Glutamatergic neuron (in vitro differentiated cells): ENCODE data around the gene SYT17. TPM values are rescaled to one million over a fixed set of nuclear protein-coding genes. Genes with fewer than 3 reads are reported as not detected.
A peak's percentile ranks its signal among the peaks of the same experiment; 100 is the strongest.

Source experiments
- DNase-seq: peaks from one replicate; pipeline ENCODE4 v3.0.0; 2022
- H3K27ac Mint-ChIP-seq: one replicate; pipeline ENCODE4 v1.8.0; 2020; ENCODE audit warnings: mild to moderate bottlenecking, mixed read lengths, inconsistent platforms; ENCODE audit not compliant: unreplicated experiment
- H3K27me3 Mint-ChIP-seq: one replicate; pipeline ENCODE4 v1.8.0; 2020; ENCODE audit warnings: mild to moderate bottlenecking, moderate library complexity, mixed read lengths, inconsistent platforms; ENCODE audit not compliant: unreplicated experiment
- H3K36me3 Mint-ChIP-seq: one replicate; pipeline ENCODE4 v1.8.0; 2020; ENCODE audit warnings: mild to moderate bottlenecking, mixed read lengths, inconsistent platforms; ENCODE audit not compliant: unreplicated experiment
- H3K4me1 Mint-ChIP-seq: one replicate; pipeline ENCODE4 v1.8.0; 2020; ENCODE audit warnings: mild to moderate bottlenecking, low read depth, mixed read lengths, inconsistent platforms; ENCODE audit not compliant: unreplicated experiment
- H3K4me3 Mint-ChIP-seq: one replicate; pipeline ENCODE4 v1.8.0; 2020; ENCODE audit warnings: mild to moderate bottlenecking, mixed read lengths, inconsistent platforms; ENCODE audit not compliant: unreplicated experiment
- H3K9me3 Mint-ChIP-seq: one replicate; pipeline ENCODE4 v1.8.0; 2020; ENCODE audit warnings: mild to moderate bottlenecking, moderate library complexity, mixed read lengths, inconsistent platforms; ENCODE audit not compliant: unreplicated experiment
- CTCF ChIP-seq: fragments of 200-600 bp; sonication (generic); IDR thresholded peaks from one replicate; pipeline ENCODE4 v1.5.0; 2021; ENCODE audit not compliant: partially characterized antibody, unreplicated experiment
- total RNA-seq: library from RNA; stranded (reverse); fragmentation: NEBNext Ultra II Directional; extraction: Animal tissue kit (Norgen Biotek cat#: 25700); gene quantifications from one replicate; pipeline ENCODE4 v1.2.1, GENCODE V29; 2021; ENCODE audit not compliant: unreplicated experiment

Gene SYT17
- total RNA-seq, 1 donor from 2014 or later = 10.0 TPM

- H3K36me3 Mint-ChIP-seq = peaks cover 6% of the 10 kb centered on the region
- H3K4me1 Mint-ChIP-seq = peaks cover 32% of the 10 kb centered on the region
- H3K4me3 Mint-ChIP-seq = no peak overlapping the region
- DNase-seq = no peak
- peaks cover 12% of the 10 kb centered on the region for H3K27me3 Mint-ChIP-seq
- no peak overlapping the region for H3K27ac Mint-ChIP-seq
- TF ChIP-seq CTCF = no peak
- H3K9me3 Mint-ChIP-seq = peaks cover 10% of the 10 kb centered on the region
Measured at GRCh38 chr16:19126300-19126699, 41.7 kb upstream of the SYT17 start.

- no peak for DNase-seq
- Mint-ChIP-seq H3K27ac (peak overlapping the region; percentile 39), H3K9me3 (peaks cover 11% of the 10 kb centered on the region), H3K27me3 (peaks cover 12% of the 10 kb centered on the region), H3K4me3 (no peak overlapping the region), H3K36me3 (peaks cover 6% of the 10 kb centered on the region), H3K4me1 (peaks cover 38% of the 10 kb centered on the region)
- TF ChIP-seq CTCF = no peak
Measured at GRCh38 chr16:19127205-19127604, 40.8 kb upstream of the SYT17 start.

- H3K4me1 Mint-ChIP-seq = peaks cover 38% of the 10 kb centered on the region
- no peak for DNase-seq
- no peak for TF ChIP-seq CTCF
Measured at GRCh38 chr16:19127674-19128131, 40.3 kb upstream of the SYT17 start.

GRCh38 chr16:19128454-19129200, 39.4 kb upstream of the SYT17 start:
- H3K36me3 Mint-ChIP-seq = peaks cover 6% of the 10 kb centered on the region
- peaks cover 38% of the 10 kb centered on the region for H3K4me1 Mint-ChIP-seq
- no peak for DNase-seq
- no peak for TF ChIP-seq CTCF
- peaks cover 8% of the 10 kb centered on the region for H3K27me3 Mint-ChIP-seq
- peak overlapping the region; percentile 87 for H3K27ac Mint-ChIP-seq
- peaks cover 11% of the 10 kb centered on the region for H3K9me3 Mint-ChIP-seq
- peak overlapping the region; percentile 54 for H3K4me3 Mint-ChIP-seq

More at GRCh38 chr16:19127674-19128131, 40.3 kb upstream of the SYT17 start:
- H3K27ac Mint-ChIP-seq = peak overlapping the region; percentile 39
- H3K36me3 Mint-ChIP-seq = peaks cover 6% of the 10 kb centered on the region
- H3K4me3 Mint-ChIP-seq = no peak overlapping the region
- peaks cover 11% of the 10 kb centered on the region for H3K9me3 Mint-ChIP-seq
- H3K27me3 Mint-ChIP-seq = peaks cover 9% of the 10 kb centered on the region

- Mint-ChIP-seq H3K36me3 (no peaks in the 10 kb centered on the region), H3K4me1 (peaks cover 38% of the 10 kb centered on the region), H3K9me3 (peaks cover 11% of the 10 kb centered on the region), H3K27me3 (peaks cover 6% of the 10 kb centered on the region), H3K4me3 (peak overlapping the region; percentile 4), H3K27ac (peak overlapping the region; percentile 98)
- no peak for TF ChIP-seq CTCF
- DNase-seq = no peak
Measured at GRCh38 chr16:19130385-19130784, 37.7 kb upstream of the SYT17 start.
